Stomach (tissue), 4 donors: ENCODE results near the gene EXOSC1.

Experiments
- CTCF ChIP-seq, 7 experiments: fragments of 450-650 bp in 4 of 7; fragments of 200-600 bp in 3 of 7; sonication (generic) in 3 of 7; IDR thresholded peaks; one replicate each; pipeline ENCODE4 v1.5.1; 2016 to 2019; ENCODE audit warnings: antibody characterized with exemption in 7 of 7, control low read depth in 2 of 7, mild to moderate bottlenecking in 1 of 7
- EP300 ChIP-seq: sonication (generic); formaldehyde crosslinking; IDR thresholded peaks from one replicate; pipeline ENCODE4 v1.6.1; 2017; ENCODE audit warnings: antibody characterized with exemption
- POLR2A ChIP-seq, 4 donors: fragments of 450-650 bp; IDR thresholded peaks; one replicate each; pipeline ENCODE4 v1.6.1; 2016; ENCODE audit warnings: antibody characterized with exemption in 4 of 4, control low read depth in 2 of 4, mild to moderate bottlenecking in 1 of 4, moderate library complexity in 1 of 4
- POLR2AphosphoS5 ChIP-seq, 3 donors: sonication (generic); formaldehyde crosslinking; IDR thresholded peaks; one replicate each; pipeline ENCODE4 v1.6.1; 2016; ENCODE audit warnings: antibody characterized with exemption in 3 of 3

- TF ChIP-seq CTCF (IDR thresholded peaks at IDR 0.05), result no peak
- TF ChIP-seq POLR2A (IDR thresholded peaks at IDR 0.05), result no peak
- no peak for TF ChIP-seq POLR2AphosphoS5 (IDR thresholded peaks at IDR 0.05)
- TF ChIP-seq EP300, result no peak
Measured at GRCh38 chr10:97411406-97411805, 34.4 kb downstream of the EXOSC1 start.
